Endothelial cell (in vitro differentiated cells): ENCODE measurements around the gene TEKT5. TPM values are rescaled to one million over a fixed set of nuclear protein-coding genes. Genes with fewer than 3 reads are reported as not detected.

Experiments
- DNase-seq: peaks from one replicate; pipeline ENCODE4 v3.0.0; 2021; ENCODE audit warnings: low spot score
- H3K27ac Mint-ChIP-seq: one replicate; pipeline ENCODE4 v1.8.0; 2021; ENCODE audit warnings: mixed read lengths, inconsistent platforms; ENCODE audit not compliant: unreplicated experiment
- H3K27me3 Mint-ChIP-seq: one replicate; pipeline ENCODE4 v1.8.0; 2021; ENCODE audit warnings: mild to moderate bottlenecking, moderate library complexity, mixed read lengths, inconsistent platforms; ENCODE audit not compliant: unreplicated experiment
- H3K36me3 Mint-ChIP-seq: one replicate; pipeline ENCODE4 v1.8.0; 2021; ENCODE audit warnings: mild to moderate bottlenecking, low read depth, mixed read lengths, inconsistent platforms; ENCODE audit not compliant: unreplicated experiment
- H3K4me1 Mint-ChIP-seq: one replicate; pipeline ENCODE4 v1.8.0; 2021; ENCODE audit warnings: mild to moderate bottlenecking, mixed read lengths, inconsistent platforms; ENCODE audit not compliant: unreplicated experiment
- H3K4me3 Mint-ChIP-seq: one replicate; pipeline ENCODE4 v1.8.0; 2021; ENCODE audit warnings: mild to moderate bottlenecking, mixed read lengths, inconsistent platforms; ENCODE audit not compliant: unreplicated experiment
- H3K9me3 Mint-ChIP-seq: one replicate; pipeline ENCODE4 v1.8.0; 2021; ENCODE audit warnings: mixed read lengths, inconsistent platforms; ENCODE audit not compliant: unreplicated experiment
- CTCF ChIP-seq: fragments of 200-600 bp; sonication (generic); IDR thresholded peaks from one replicate; pipeline ENCODE4 v1.5.0; 2021; ENCODE audit warnings: antibody characterized with exemption; ENCODE audit not compliant: unreplicated experiment
- total RNA-seq: library from RNA; stranded (reverse); fragmentation: NEBNext Ultra II Directional; extraction: Animal tissue kit (Norgen Biotek cat#: 25700); gene quantifications from one replicate; pipeline ENCODE4 v1.2.1, GENCODE V29; 2021; ENCODE audit not compliant: unreplicated experiment

Gene TEKT5
- total RNA-seq, 1 donor from 2014 or later, result 0.64 TPM

- Mint-ChIP-seq H3K4me3 (no peak overlapping the region), H3K27me3 (peaks cover 4% of the 10 kb centered on the region), H3K4me1 (no peaks in the 10 kb centered on the region), H3K27ac (no peak overlapping the region), H3K36me3 (no peaks in the 10 kb centered on the region), H3K9me3 (no peaks in the 10 kb centered on the region)
- no peak for TF ChIP-seq CTCF
- DNase-seq, result no peak
These were observed 100.3 kb downstream of the TEKT5 start for GRCh38 chr16:10594312-10594950.

- Mint-ChIP-seq H3K27me3 (peaks cover 4% of the 10 kb centered on the region), H3K36me3 (no peaks in the 10 kb centered on the region), H3K4me1 (peaks cover 4% of the 10 kb centered on the region), H3K4me3 (no peak overlapping the region), H3K27ac (no peak overlapping the region), H3K9me3 (no peaks in the 10 kb centered on the region)
- no peak for TF ChIP-seq CTCF
- no peak for DNase-seq
These were observed 102.1 kb downstream of the TEKT5 start for GRCh38 chr16:10592611-10593010.

GRCh38 chr16:10590342-10590741, 104.4 kb downstream of the TEKT5 start:
- Mint-ChIP-seq H3K9me3 (no peaks in the 10 kb centered on the region), H3K4me1 (peaks cover 4% of the 10 kb centered on the region), H3K36me3 (no peaks in the 10 kb centered on the region), H3K27me3 (no peaks in the 10 kb centered on the region), H3K4me3 (no peak overlapping the region), H3K27ac (no peak overlapping the region)
- no peak for DNase-seq
- TF ChIP-seq CTCF, result no peak

- Mint-ChIP-seq H3K9me3 (no peaks in the 10 kb centered on the region), H3K27me3 (no peaks in the 10 kb centered on the region), H3K36me3 (no peaks in the 10 kb centered on the region), H3K4me3 (no peak overlapping the region), H3K27ac (no peak overlapping the region), H3K4me1 (peaks cover 4% of the 10 kb centered on the region)
- TF ChIP-seq CTCF, result no peak
- DNase-seq, result no peak
These were observed 105.6 kb downstream of the TEKT5 start for GRCh38 chr16:10589109-10589508.

- TF ChIP-seq CTCF, result no peak
- Mint-ChIP-seq H3K36me3 (no peaks in the 10 kb centered on the region), H3K9me3 (no peaks in the 10 kb centered on the region), H3K27ac (no peak overlapping the region), H3K4me3 (no peak overlapping the region), H3K27me3 (no peaks in the 10 kb centered on the region), H3K4me1 (peaks cover 4% of the 10 kb centered on the region)
- no peak for DNase-seq
These were observed 107.1 kb downstream of the TEKT5 start for GRCh38 chr16:10587622-10588021.
